Inferior parietal cortex (tissue), 1 donor: ENCODE results near the gene PCDHGC5.
A peak's percentile ranks its signal among the peaks of the same experiment; 100 is the strongest.

ENCODE experiments used
- DNase-seq: peaks from one replicate; pipeline ENCODE4 v3.0.0-alpha.2; 2016; ENCODE audit errors: extremely low spot score

The PCDHGC5 gene

DNA sequence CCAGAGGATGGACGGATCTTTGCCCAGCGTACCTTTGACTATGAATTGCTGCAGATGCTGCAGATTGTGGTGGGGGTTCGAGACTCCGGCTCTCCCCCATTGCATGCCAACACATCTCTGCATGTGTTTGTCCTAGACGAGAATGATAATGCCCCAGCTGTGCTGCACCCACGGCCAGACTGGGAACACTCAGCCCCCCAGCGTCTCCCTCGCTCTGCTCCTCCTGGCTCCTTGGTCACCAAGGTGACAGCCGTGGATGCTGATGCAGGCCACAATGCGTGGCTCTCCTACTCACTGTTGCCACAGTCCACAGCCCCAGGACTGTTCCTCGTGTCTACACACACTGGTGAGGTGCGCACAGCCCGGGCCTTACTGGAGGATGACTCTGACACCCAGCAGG lies 1.9 kb downstream of the PCDHGC5 start:
- no peak for DNase-seq

DNA sequence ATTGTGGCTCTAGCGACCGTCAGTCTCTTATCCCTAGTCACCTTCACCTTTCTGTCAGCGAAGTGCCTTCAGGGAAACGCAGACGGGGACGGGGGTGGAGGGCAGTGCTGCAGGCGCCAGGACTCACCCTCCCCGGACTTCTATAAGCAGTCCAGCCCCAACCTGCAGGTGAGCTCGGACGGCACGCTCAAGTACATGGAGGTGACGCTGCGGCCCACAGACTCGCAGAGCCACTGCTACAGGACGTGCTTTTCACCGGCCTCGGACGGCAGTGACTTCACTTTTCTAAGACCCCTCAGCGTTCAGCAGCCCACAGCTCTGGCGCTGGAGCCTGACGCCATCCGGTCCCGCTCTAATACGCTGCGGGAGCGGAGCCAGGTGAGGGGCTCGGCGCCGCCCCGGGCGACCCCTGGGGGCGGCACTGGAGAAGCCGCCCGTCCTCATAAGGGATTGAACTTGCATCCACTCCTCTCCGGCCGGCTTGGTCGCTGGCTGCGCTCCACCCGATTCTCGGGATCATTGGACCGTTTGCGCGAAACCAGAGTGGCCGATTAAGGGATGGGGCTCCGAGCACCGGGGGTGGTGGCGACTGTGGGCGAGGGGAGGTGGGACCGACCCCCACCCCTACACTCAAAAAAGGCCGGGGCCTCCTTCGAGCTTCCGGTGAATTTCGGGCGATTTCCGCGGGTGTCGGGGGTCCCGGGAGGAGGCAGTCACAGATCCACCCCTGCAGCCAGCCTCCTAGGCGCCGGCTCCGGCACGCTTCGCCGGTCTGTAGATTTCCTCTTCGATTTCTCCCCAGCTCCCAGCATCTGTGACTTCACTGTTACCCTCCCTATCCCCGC lies 2.7 kb downstream of the PCDHGC5 start:
- no peak for DNase-seq

GRCh38 chr5:141492168-141492885 lies 3.4 kb downstream of the PCDHGC5 start:
- DNase-seq: no peak

DNA sequence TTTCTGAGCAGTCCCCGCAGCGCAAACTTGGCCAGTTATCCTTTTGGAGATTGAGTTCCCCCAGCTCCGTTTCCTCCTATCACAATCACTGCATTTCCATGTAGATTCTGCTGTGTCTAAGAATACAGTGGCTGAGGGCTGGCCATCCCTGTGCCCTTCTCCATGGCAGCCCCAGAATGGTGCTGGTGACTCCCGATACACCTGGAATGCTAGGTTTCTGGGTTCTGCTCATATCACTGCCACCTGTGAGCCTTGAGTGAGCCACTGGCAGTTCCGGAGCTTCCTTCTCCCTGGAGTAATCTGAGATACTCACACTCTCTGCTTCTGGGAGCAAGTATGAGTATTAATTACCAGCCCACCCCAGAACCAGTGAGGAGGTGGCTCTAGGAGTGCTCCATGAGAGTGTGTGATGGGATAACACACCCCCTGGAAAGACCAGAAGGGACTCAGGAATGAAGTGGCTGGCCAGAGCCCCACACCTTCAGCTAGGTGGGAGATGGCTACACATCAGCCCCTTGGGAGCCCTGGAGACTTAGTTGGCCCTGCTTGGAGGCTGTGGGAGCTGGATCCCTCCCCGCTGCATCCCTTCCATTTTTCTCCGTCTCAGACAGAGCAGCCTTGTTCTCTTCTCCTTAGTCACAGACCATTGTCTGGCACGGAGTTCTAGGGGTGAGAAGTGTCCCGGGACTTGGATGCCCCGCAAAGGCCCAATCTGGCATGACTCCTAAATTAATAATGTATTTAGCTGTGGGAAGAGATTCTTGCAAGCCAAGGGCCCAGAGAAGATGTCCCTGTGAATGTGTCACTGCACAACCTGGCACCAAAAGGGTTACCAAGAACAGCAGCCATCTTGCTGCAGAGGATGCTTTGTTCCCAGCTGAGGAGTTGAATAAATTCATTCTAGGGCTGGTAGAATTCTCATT lies 4.9 kb downstream of the PCDHGC5 start:
- DNase-seq: no peak

DNA sequence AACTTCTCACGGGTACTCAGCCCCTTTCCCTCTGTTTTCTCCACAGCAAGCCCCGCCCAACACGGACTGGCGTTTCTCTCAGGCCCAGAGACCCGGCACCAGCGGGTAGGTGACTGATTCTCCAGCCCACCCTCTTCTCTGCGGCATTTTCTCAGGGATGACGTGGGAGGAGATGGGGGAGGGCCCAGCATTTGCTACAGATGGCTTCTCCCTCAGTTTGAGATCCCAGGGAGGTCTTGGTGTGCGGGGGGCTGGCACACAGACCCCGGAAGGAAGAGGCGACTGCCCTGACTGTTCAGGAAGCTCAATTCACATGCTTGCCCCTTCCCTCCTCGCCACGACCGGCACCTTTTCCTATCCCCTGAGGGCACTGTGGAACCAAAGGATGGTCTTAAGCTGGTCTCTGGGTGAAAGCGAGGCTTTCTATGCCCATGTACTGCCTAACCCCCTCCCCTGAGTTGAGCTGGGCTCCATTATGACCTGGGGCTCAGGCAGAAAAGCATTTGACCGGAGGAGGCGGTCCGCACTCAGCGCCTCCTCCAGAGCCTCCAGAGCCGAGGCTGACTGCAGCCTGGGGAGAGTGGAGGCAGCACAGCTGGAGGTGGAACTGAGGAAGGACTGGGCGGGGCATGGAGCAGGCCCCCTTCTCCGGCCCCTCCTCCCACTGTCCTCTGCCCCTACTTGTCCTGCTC lies 6.0 kb downstream of the PCDHGC5 start:
- no peak for DNase-seq

DNA sequence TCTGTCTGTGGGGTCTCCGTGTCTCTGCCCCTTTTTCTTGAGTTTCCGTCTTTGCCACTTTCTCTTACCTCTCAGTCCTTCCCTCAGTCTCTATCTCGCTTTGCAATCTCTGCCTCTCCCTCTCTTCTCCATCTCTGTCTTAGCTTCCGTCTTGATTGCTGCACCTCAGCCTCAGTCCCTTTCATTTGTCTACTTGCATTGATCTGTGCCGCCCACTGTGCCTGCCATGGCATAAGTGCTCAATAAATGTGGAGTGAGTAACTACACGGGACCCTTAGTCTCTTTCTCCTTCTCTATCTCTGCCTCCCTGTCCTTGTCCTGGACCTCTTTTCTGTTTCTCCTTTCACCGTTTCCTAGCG lies 6.6 kb downstream of the PCDHGC5 start:
- DNase-seq: no peak

DNA sequence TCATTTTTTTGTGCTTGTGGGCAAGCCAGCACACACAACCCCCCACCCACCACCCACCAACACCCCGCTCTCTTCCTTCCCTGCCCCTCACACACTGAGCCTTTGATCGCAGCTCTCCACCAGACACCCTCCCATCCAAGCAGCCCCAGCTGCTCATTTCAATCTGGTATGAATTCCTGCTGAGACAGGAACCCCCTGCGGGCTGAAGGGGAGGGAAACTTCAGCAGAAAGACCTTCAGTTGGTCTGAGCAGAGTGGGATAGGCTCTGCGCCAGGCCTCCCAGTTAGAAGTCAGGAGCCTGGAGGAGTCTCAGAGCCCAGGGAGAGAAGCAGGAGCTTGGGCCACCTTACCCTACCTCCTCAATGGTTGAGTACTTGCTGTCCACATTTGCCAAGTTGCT lies 7.2 kb downstream of the PCDHGC5 start:
- DNase-seq: no peak

DNA sequence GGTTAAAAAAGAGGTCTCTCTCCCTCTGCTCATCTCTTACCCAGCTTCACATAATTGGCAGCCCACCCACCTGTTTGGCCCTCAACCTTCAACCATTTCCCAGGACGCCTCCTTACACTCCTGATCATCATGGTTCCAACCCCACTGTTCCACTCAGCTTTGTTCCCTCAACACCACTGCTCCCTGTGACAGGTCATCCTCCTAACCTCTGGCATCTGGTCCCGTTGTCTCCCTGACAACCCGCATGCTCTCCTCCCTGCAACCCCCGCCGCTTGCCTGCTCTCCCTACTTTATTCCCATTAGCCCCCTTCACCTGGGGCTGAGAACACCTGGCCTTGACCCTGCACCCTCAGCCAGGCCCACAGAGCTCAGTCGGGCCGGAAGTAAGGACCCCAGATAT lies 12.9 kb downstream of the PCDHGC5 start:
- no peak for DNase-seq

- no peak for DNase-seq
Observed at GRCh38 chr5:141503681-141504080, 14.8 kb downstream of the PCDHGC5 start.

- no peak for DNase-seq
Observed at GRCh38 chr5:141504216-141504615, 15.3 kb downstream of the PCDHGC5 start.

DNA sequence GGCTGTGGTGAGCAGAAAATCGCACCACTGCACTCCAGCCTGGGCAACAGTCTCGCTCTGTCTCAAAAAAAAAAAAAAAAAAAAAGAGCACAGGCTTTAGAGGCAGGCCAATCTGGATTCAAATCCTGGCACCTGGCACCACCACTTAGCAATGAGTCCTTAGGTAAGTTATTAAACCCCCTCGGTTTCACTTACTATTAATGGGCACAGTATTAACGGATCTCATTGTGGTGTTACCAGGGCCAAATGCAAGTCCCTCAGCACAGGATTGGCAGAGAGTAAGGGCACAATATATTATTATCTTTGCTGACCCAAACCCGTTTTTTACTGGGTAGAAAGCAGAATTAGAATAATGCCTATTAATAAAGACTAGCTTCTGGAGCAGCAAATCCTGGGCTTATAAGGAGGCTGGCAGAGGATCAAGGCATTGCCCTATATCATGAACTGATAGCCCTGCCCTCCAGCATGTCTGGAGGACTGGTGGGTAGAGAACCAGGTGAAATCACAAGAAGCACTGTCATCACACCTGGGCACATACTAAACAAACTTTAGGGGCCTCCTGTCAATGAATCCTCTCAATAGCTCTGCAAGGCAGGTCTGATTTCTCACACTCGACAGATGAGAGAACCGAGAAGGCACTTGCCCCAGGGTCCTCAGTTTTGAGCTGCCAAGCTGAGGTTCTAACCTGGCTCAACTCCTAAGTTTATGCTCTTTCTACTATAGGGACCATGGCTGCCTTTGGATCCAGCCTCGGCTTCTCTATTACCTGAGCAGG lies 17.7 kb downstream of the PCDHGC5 start:
- no peak for DNase-seq

DNA sequence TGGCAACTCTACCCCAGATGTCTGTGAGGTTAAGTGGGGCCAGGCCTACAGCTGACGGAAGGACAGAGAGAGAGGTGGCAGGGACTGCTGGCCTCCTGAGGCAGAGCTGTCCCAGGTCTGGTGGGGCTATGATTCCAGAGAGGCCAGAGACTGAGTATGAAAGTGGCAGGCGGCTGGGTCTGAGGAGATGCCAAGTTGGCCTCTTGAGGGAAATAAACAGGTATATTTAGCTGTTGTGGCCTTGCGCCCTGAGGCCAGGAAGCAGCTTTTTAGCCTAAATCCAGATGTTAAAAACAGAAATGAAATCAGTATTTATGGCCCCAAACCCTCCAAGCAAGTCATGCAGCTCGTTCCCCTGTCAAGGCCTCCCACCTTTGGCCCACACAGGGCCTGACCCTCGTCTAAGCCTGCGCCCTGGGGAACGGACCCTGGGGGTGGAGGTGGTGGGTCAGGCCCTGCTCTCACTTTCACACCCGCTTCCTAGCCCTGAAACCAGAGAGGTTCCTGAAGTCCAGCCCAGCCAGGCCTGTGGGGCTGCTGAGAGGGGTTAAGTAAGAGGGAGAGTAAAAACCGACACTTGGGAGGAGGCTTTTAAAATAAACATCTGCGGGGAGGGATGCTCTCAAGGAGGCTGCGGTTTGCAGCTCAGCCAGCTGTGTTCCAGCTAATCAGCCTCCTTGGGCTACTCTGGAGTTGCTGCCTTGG lies 18.7 kb downstream of the PCDHGC5 start:
- DNase-seq: no peak

DNA sequence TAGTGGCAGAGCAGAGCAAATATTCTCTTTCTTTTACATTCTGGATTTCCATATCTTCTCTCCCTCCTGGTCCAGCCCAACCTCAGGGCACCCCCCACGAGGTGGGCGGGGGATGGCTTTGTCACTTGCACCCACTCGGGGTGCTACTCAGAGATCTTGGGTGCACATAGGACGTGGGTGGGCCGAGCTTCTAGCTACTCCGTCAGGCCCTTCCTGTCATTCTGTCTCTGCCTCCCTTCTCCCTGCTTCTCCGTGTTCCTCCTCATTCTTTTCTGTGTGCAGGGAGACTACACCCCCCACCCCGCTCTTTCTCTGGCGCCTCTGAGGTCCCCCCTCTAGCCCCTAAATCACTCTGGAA lies 19.5 kb downstream of the PCDHGC5 start:
- DNase-seq: no peak

GRCh38 chr5:141508798-141509611 lies 20.1 kb downstream of the PCDHGC5 start:
- DNase-seq: no peak

DNA sequence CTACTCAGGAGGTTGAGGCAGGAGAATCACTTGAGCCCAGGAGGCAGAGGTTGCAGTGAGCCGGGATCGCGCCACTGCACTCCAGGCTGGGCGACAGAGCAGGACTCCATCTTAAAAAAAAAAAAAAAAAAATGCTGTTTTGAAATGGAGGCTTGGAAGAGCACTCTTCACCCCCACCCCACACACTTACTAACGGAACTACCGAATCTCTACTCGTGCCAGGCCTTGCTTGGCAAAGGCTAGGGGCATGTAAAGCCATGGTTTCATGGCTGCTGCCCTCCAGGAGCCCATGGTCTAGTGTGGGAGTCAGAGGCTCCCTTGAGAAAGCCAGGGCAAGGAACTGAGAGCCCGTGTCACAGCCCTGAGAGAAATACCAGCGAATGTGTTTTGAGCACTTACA lies 21.3 kb downstream of the PCDHGC5 start:
- no peak for DNase-seq

DNA sequence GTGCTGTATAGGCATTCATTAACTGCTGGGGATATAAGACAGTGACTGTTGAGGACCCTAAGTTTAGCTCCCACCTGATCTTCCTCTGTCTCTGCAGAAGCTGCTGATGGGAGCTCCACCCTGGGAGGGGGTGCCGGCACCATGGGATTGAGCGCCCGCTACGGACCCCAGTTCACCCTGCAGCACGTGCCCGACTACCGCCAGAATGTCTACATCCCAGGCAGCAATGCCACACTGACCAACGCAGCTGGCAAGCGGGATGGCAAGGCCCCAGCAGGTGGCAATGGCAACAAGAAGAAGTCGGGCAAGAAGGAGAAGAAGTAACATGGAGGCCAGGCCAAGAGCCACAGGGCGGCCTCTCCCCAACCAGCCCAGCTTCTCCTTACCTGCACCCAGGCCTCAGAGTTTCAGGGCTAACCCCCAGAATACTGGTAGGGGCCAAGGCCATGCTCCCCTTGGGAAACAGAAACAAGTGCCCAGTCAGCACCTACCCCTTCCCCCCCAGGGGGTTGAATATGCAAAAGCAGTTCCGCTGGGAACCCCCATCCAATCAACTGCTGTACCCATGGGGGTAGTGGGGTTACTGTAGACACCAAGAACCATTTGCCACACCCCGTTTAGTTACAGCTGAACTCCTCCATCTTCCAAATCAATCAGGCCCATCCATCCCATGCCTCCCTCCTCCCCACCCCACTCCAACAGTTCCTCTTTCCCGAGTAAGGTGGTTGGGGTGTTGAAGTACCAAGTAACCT lies 22.1 kb downstream of the PCDHGC5 start:
- DNase-seq: no peak

DNA sequence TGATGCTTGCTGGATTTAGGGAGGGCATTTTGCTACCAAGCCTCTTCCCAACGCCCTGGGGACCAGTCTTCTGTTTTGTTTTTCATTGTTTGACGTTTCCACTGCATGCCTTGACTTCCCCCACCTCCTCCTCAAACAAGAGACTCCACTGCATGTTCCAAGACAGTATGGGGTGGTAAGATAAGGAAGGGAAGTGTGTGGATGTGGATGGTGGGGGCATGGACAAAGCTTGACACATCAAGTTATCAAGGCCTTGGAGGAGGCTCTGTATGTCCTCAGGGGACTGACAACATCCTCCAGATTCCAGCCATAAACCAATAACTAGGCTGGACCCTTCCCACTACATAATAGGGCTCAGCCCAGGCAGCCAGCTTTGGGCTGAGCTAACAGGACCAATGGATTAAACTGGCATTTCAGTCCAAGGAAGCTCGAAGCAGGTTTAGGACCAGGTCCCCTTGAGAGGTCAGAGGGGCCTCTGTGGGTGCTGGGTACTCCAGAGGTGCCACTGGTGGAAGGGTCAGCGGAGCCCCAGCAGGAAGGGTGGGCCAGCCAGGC lies 23.0 kb downstream of the PCDHGC5 start:
- DNase-seq: no peak

- DNase-seq: peak; percentile 72
Observed at GRCh38 chr5:141512390-141512910, 23.6 kb downstream of the PCDHGC5 start.
